ENCODE results near the gene CHML.
A peak's percentile ranks its signal among the peaks of the same experiment; 100 is the strongest.

The CHML gene

GRCh38 chr1:241627453-241628259 is 12.5 kb downstream of the CHML start:
- FAIRE-seq (no peak), DNase-seq (ENCODE audit: insufficient read length, low spot score) (no peak)

DNA sequence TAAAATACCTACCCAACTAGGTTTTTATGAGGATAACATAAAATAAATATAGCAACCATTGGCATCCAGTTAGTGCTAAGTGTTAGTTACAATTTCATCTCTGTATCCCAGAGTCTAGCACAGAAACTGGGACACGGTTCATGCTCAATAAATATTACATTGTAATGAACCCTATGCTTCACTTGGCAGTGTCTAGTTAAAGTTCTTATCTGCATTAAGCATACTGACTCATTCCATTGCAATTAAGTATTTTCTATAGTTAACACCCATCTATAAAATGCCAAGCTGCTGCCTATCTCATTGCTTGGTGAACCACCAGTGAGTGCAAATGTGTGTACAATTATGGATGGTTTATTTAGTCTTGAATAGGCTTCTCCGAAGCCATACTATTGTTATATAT is 15.2 kb downstream of the CHML start:
- FAIRE-seq = no peak
- DNase-seq (ENCODE audit: insufficient read length, low spot score) = no peak

DNA sequence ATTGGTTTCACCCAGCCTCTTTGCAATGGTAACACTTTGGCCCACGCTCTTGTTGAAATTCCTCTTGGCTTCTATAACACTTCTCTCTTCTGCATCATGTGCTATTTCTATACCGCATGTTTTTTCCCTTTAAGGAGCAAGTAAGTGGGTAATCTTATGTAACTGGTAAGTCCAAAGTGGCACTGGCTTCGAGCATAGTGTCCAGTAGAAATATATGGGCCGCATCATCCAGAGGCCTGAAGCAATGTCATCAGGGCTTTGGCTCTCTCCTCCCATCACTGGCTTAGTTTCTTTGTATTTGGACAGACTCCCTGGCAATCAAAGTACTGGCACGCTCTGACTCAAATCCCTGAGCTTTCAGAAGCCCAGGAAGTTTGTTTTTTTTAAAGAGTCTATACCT is 17.5 kb downstream of the CHML start:
- no peak for FAIRE-seq
- no peak for DNase-seq (ENCODE audit: insufficient read length, low spot score)

DNA sequence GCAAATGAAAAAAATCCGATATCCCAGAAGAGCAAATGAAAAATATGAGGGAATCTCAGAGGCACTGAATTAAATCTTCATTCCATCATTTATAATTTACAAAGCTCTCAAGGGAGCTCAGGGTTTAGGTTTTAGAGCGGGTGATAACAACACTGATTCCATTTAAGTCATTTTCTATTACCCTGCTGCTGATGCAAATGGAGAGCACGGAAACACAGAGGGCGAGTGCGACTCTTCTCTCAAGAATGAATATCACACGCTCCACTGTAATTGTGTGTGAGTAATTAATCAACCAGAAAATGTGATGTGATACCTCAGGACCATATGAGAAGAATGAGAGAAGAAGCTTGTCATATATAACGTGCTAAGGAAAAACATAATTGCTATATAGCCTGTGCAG is 22.7 kb downstream of the CHML start:
- no peak for FAIRE-seq
- DNase-seq (ENCODE audit: insufficient read length, low spot score) = no peak

DNA sequence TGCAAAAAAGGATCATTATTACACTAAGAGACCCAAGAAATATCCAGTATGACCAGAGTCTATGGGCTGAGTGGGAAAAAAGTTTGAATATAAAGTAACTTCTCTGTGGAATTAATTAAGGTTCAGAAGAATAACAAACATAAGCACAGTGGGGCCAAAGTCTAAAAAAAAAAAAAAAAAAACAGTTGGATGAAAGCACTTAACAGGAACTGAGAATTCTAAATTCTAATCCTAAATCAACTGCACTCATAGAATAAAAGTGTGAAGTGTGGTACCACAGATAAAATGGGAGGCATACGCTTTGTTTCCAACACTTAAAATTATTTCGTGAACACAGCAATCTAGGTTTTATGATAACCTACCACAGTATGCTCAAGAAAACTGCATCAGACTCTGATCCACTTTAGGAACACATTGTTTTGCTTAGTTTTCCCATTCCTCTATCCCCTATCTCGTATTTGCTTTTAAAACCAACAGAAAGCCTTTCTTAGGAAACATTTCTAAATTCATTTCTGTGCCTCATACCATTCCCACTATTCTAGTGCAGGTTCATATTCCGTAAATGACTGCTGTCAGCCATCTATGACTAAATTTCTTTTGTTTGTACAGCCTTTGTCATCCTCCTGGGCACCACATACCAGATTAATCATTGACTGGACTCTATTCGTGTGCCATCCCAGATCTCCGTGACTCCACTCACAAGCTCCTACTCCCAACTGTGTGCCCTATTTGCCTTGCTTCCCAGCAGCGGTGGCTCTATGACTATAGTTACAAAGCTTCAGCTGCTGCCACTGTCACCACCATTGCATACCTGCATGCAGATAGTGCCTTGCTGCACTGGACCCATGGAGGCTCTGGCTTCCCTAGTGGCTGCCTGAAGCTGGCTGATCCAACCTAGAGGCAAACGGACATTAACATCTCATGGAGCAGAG is 24.9 kb downstream of the CHML start:
- DNase-seq (ENCODE audit: insufficient read length, low spot score) = no peak
- FAIRE-seq = no peak

GRCh38 chr1:241614572-241614971 is 25.6 kb downstream of the CHML start:
- FAIRE-seq (no peak), DNase-seq (ENCODE audit: insufficient read length, low spot score) (no peak)

GRCh38 chr1:241614144-241614543 is 26.0 kb downstream of the CHML start:
- no peak for DNase-seq (ENCODE audit: insufficient read length, low spot score)

DNA sequence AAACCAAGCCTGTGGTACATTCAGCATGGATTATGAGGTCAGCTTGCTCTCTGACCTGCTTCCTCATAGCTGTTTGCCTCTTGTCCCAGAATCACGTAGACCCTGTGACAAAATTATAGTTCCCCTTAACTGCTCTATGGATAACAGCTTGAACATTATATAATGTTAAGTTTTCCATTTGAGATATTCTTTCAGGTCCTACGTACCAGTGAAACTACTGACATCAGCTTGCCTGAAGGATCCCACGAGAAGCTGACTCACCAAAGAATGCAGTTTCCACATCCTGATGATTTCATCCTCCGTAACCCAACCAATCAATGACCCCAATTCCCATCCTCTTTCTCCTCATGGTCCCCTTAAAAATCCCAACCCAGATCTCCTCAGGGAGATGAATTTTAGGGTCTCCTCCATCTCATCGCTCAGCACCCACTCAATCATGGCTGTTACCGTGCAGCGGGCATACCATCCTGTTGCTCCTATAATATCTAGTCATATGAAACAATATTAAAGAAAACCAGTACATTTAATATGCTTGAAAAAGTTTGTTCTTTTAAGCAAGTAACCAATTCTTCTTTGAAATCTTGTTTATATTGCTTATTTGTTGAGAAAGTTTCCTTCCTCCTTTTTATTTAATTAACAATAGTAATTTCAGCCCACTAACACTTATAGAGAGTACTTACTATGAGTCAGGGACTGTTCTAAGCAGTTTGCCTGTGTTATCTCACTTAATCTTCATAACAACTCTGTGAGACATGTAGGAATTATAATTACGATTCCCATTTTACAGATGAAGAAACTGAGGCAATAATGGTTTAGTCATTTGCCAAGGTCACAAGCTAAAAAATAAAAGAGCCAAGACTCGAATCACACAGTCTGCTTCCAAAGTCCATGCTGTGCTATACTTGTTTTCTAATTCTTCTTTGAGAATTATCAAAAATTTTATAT is 27.4 kb downstream of the CHML start:
- DNase-seq (ENCODE audit: insufficient read length, low spot score) = no peak
- no peak for FAIRE-seq

More at GRCh38 chr1:241614144-241614543, 26.0 kb downstream of the CHML start:
- FAIRE-seq = no peak

- no peak for FAIRE-seq
- DNase-seq (ENCODE audit: insufficient read length, low spot score) = no peak
Observed at GRCh38 chr1:241611736-241612135, 28.4 kb downstream of the CHML start.

- peak; percentile 14 for DNase-seq (ENCODE audit: insufficient read length, low spot score)
- peak; percentile 77 for FAIRE-seq
Observed at GRCh38 chr1:241611063-241611462, 29.1 kb downstream of the CHML start.

GRCh38 chr1:241610056-241610815 is 29.9 kb downstream of the CHML start:
- no peak for DNase-seq (ENCODE audit: insufficient read length, low spot score)
- no peak for FAIRE-seq

DNA sequence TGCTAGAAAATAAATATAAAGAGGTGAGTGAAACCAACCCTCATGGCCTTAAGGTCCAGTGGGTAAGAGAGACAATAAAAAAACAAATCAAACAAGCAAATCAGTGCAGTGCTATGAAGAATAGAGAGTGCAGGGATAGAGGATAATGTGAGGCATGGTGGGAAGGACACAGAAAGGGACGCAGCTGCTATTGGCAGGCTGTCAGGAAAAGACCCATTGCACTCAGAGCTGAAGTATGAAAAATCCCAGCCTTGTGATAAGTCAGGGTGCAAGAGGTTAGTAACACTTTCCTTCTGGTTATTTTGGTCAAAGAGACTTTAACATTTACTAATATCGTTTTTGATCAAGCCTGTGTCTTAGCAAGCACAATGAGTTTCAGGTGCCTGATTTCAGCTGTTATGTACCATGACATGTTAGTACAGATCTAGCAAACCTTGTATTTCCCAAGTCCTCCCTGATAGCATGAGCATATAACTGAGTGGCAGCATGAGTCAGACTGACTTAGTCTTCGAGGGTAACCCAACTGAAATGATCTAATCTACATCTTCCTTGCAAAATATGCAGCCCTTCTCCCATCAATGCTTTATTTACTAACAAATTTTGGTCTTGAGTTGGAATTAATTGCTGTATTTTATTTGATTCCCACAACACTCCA is 31.7 kb downstream of the CHML start:
- no peak for DNase-seq (ENCODE audit: insufficient read length, low spot score)
- FAIRE-seq = no peak

DNA sequence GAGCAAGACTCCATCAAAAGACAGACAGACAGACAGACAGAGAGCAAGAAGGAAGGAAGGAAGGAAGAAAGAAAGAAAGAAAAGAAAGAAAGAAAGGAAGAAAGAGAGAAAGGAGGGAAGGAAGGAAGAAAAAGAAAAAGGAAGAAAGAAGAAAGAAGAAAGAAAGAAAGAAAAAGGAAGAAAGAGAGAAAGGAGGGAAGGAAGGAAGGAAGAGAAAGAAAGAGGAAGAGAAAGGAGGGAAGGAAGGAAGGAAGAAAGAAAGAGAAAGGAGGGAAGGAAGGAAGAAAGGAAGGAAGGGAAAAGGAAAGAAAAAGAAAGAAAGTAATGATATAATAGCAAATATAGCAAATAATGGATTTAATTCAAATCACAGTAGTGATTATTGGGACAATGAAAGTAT is 32.7 kb downstream of the CHML start:
- no peak for FAIRE-seq
- DNase-seq (ENCODE audit: insufficient read length, low spot score) = no peak

DNA sequence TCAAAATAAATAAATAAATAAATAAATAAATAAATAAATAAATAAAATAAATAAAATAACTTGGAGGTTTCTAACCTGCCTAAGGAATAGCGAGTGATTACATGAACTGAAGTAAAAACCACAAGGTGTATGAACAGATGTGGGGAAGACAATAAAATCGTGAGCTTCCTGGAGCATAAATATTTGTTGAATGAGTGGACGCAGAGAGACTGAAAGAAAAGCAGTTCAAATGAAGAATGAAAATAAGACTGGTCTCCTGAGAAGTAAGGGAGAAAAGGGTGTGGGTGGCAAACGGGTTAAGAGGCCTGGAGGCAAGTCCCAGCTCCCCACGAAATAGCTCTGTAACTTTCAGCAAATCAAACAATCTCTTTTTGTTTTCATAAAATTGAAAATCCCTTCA is 33.6 kb downstream of the CHML start:
- DNase-seq (ENCODE audit: insufficient read length, low spot score) = no peak
- FAIRE-seq = no peak

DNA sequence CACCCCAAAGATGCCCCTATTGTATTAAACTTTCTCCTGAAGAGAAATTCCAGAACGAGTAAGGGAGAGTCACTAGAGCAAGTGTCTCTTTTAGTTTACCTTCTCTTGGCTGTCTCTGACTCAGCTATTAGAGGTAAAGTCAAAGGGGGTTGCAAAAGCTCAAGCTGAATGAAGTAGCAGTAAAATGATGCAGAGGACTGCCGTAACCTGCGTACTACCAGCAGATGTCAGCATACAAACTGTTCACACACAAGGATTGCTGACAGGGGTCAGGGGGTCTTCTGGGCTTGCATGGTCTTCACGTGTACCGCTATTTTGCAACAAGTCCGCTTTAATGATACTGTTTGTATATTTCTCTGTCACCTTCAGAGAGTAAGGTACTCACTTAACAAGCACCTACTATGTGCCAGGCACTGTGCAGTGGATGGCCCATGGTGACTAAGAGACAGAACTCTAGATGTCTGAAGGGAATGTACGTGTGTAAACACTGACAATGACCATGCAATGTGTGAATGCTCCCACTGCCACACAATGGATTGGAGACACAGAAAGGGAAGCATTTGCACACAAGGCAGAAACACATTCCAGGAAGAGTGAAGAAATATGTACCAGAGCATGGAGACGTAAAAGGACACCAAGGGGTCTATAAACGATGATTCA is 34.9 kb downstream of the CHML start:
- FAIRE-seq (no peak), DNase-seq (ENCODE audit: insufficient read length, low spot score) (no peak)

DNA sequence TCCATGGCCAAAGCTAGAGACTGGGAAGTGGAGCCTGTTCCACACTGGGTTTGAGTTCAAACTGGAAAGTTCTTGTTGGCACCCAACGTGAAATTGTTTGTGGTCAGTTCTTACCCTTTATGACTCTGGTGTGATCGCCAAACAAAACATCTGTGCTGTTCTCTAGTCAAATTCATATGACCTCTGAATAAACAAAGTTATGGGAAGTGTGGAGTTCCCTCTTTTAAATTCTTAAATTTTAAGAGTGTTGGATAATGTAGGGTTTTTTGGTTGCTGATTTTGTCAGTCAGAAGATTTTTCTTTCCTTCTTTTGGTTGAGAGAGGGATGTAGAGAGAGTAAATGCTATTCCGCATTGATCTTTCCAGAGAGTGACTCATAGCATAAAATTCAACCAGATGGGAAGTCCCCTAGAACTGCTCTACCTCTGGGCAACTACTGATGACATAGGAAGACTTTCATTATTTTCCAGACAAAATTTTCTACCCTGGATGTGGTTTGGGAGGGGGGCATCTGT is 36.4 kb downstream of the CHML start:
- DNase-seq (ENCODE audit: insufficient read length, low spot score) = no peak
- no peak for FAIRE-seq

DNA sequence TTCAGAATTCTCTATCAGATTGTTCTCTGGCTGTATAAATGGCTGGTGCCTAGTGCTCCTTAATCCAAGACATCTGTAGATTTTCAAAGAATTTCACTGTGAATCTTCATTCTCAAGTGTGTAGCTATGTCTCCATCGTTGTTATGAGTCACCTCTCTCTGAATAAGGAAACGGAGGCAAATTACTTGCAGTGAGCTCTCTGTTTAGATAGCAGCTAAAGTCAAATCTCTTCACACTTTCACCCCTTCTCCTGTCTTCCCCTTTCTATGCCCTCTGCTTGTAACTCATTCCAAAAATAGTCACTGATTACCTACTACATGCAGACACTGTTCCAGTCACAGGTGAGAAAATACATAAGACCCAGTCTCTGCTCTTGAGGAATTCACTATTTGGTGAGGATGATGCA is 39.7 kb downstream of the CHML start:
- DNase-seq (ENCODE audit: insufficient read length, low spot score) = peak; percentile 4
- peak; percentile 91 for FAIRE-seq

DNA sequence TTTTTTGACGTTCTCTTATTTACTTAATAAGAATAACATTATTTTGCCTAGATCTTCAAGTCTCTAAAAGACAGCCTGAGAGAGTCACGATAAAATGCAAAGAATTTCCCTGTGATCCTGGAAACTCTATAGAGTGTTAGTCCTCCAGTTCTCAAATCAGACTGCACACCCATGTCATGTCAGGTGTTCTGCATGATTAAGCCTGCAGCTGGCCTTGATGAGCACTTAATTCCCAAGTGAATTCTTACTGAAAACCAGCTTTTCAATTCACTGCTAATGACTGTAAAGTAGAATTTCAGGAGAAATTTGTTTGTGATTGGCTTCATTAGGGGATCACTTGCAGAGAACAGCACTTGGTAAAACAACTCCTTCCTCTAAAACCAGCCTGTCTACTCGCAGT is 41.9 kb downstream of the CHML start:
- DNase-seq (ENCODE audit: insufficient read length, low spot score) (no peak), FAIRE-seq (no peak)

DNA sequence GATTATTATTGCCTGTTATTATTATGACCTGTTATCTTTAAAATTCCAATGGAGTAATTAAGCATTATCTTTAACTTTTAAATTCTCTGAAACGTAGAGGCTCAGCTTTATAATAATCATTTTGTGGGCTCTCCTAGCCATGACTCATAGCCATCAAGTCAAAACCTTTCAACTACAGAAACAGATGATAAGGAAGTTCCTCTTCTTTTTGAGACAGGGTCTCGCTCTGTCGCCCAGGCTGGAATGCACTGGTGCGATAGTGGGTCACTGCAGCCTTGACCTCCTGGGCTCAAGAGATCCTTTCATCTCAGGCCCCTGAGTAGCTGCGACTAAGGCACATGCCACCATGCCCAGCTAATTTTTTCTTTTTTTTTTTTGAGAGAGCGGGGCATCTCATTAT is 43.5 kb downstream of the CHML start:
- FAIRE-seq (no peak), DNase-seq (ENCODE audit: insufficient read length, low spot score) (no peak)
